Retinal pigment epithelial cell (primary cell): ENCODE results near the gene TCEANC2.

Experiments used
- DNase-seq: peaks from one replicate; pipeline ENCODE4 v3.0.0-alpha.2; 2010; ENCODE audit warnings: low read depth
- H3K4me3 ChIP-seq: 2 replicates; pipeline ENCODE4 v1.5.1; 2011; ENCODE audit warnings: mild to moderate bottlenecking, low read length, control low read depth, moderate library complexity
- TF ChIP-seq, protein P1 (sequence below): conservative IDR thresholded peaks from 2 replicates; pipeline ENCODE4 v1.5.1; 2011; ENCODE audit warnings: low read depth, low read length, control low read depth, inconsistent platforms

Gene TCEANC2

DNA sequence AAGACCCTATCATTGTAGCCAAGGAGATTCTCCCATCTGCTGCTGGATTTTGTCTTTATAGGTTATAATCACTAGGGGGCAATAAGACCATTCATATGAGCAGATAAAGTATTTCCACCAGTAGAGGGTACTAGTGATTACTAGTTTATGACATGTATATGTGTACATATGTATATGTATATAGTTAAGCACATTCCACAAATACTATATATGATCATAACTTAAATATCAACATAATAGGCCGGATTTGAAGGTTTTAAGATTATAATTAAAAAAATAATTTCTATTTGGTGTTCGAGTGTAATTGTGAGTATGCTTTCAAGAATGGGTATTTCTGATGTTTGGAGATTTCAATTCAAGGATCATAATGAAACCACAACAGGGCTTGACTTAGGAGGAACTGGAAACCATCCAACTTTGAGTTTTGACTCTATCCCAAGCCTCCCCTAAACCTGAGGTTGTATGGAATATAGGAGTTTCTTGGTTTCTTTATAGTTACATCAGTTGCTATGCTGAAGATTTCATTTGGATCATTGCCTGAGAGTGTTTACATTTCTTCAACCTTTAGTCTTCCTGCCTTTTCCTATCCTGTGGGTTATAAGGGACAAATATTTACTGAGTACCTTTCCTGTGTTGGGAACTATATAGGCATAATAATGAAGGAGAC is 16.9 kb downstream of the TCEANC2 start:
- DNase-seq: no peak
- TF ChIP-seq, protein P1, sequence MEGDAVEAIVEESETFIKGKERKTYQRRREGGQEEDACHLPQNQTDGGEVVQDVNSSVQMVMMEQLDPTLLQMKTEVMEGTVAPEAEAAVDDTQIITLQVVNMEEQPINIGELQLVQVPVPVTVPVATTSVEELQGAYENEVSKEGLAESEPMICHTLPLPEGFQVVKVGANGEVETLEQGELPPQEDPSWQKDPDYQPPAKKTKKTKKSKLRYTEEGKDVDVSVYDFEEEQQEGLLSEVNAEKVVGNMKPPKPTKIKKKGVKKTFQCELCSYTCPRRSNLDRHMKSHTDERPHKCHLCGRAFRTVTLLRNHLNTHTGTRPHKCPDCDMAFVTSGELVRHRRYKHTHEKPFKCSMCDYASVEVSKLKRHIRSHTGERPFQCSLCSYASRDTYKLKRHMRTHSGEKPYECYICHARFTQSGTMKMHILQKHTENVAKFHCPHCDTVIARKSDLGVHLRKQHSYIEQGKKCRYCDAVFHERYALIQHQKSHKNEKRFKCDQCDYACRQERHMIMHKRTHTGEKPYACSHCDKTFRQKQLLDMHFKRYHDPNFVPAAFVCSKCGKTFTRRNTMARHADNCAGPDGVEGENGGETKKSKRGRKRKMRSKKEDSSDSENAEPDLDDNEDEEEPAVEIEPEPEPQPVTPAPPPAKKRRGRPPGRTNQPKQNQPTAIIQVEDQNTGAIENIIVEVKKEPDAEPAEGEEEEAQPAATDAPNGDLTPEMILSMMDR: peak; percentile 81

DNA sequence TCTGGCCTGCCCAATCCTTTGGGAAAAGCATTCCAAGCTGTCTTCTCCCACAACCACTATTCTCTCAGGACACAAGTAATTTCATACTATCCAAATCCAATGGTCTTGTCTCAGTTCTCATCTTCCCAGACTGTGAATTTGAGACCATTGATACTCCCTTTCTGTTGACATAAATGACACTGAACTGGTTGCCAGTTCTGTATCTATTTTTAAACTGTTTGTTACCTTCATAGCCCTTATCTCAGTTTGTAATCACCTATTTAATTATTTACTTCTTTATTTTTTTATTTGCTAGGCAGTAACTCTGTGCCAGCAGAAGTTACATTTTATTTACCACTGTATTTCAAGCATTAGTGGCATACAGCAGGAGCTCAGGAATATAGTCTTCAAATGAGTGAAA is 24.0 kb downstream of the TCEANC2 start:
- no peak for DNase-seq
- no peak overlapping the region for H3K4me3 ChIP-seq
- TF ChIP-seq, protein P1: no peak

More for the DNA sequence above, 16.9 kb downstream of the TCEANC2 start:
- no peak overlapping the region for H3K4me3 ChIP-seq

DNA sequence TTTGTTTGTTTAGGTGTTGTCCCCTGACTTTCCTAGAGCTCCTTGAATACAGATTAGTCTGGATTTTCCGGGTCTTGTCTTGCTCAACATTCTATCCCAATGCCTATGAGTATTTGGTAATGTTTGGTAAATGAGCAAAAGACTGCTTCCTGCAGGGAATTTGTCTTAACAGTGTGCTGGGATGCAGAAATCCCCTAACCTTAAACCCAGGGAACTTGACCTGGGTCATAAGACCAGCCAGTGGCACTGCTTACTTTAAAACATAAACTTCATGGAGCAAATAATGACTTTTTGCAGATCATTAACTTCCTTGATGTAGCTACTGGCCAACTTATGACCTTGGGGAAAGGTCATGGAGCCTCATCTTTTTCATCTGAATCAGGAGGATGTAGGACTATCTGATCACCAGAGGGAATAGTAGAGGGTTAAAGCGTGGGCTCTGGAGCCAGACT is 27.2 kb downstream of the TCEANC2 start:
- DNase-seq: no peak
- TF ChIP-seq, protein P1: no peak
- H3K4me3 ChIP-seq: no peak overlapping the region

DNA sequence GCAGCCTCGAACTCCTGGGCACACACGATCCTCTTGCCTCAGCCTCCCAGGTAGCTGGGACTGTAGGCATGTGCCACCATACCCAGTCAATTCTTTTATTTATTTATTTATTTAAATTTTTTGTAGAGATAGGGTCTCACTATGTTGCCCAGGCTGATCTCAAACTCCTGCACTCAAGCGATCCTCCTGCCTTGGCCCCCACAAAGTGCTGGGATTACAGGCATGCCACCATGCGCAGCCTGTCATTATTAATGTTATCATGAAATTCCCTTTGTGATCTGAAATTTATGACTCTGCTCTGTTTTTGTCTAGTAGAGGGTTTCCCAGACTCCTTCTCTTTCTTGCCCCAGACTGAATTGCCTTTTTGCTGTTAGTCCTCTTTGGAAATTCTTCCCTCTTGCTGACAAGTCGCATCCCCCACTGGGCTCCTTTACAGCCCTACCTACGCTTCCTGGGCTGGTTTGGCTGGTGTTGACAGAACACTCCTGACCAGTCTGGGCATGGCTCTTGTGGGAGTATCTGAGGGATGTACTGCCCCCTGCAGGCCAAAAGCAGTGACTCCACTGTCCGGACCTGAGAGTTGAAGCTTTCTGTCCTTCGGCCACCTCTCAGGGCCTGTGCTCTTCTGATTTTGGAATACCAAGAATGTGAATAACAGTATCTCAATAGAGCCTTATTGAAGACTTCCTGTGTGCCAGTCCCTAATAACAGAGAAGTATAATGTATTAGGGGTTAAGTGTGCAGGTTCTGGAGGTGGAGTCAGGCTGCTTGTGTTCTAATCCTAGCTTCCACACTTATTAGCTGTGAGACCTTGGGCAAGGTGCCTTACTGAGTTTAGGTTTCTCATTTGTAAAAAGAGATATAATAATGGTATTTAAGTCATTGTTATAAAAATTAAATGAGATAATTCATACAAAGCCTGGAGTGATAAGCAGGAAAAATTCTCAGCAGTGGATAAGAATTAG is 28.2 kb downstream of the TCEANC2 start:
- peak; percentile 13 for DNase-seq
- TF ChIP-seq, protein P1: peak; percentile 88
- H3K4me3 ChIP-seq: no peak overlapping the region

DNA sequence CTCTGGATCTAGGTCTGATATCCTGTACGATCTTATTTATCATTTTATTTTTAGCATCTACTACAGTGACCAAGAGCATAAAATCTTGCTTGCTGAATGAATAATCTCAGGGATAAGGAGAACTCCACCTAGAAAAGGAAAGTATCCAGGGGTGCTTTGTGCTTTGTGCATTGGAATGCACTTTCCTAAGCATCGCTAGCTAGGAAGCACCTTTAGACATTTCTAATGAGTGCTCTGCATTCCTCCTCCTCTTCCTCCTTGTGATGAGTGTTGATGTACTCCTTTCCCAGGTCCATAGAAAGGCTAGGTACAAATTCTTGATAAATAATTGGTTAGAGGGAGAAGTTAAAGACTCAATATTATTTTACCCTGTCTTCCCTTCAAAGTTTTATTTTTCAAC is 31.4 kb downstream of the TCEANC2 start:
- no peak overlapping the region for H3K4me3 ChIP-seq
- no peak for DNase-seq
- TF ChIP-seq, protein P1: no peak

DNA sequence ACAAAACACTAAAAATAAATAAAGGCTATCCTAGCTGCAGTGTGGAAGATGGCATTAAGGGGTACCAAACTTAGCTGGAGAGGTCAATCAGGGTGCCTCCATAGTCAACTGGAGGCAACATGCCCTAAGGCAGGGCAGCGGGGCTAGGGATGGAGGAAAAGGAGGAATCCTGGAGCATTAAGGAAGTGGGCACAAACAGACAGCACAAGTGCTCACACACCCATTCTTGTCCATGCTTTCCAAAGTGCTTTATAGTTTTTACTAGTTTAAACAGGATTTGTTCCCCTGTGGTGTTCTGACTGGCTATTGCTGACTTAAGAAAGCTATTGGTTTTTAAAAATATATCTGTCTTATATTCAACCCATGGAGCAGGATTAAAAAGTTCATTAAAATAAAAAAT is 33.3 kb downstream of the TCEANC2 start:
- H3K4me3 ChIP-seq: no peak overlapping the region
- TF ChIP-seq, protein P1: no peak
- DNase-seq: no peak

DNA sequence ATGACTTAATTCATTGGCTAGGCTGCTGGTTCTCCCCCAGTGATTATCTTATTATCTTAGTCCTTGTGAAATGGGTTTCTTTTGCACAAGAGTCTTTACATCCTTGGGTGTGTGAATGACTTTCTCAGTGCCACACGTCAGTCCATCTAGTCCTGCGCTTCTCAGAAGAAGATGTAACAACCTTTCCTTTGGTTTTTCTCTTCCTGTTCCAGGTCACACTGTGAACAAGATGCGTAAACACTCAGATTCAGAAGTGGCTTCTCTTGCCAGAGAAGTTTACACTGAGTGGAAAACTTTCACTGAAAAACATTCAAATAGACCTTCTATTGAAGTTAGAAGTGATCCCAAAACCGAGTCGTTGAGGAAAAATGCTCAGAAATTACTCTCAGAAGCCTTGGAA is 35.0 kb downstream of the TCEANC2 start:
- no peak for DNase-seq
- TF ChIP-seq, protein P1: no peak
- H3K4me3 ChIP-seq: no peak overlapping the region
